H1 (cell line): ENCODE results near the gene TSPAN15. TPM values are rescaled to one million over a fixed set of nuclear protein-coding genes. Genes with fewer than 3 reads are reported as not detected.

Experiments
- JUN ChIP-seq: IDR thresholded peaks from 2 replicates; pipeline ENCODE4 v1.6.1; 2011; ENCODE audit warnings: low read depth, mild to moderate bottlenecking, improper control_type of control experiment, low read length
- polyA plus RNA-seq, 7 experiments: library from polyadenylated mRNA; depleted of rRNA in 3 of 7; stranded (reverse) in 5 of 7; unstranded in 2 of 7; fragments of >200 nt in 5 of 7; fragments of 200-250 nt in 2 of 7; gene quantifications; 1 replicate in 5 of 7; 2 replicates in 1 of 7; 4 replicates in 1 of 7; pipeline versions ENCODE4 v1.2.1 to v1.2.3, GENCODE V29; 2011 to 2013; ENCODE audit warnings: missing spikeins in 2 of 7, mixed read lengths in 2 of 7
- total RNA-seq: library from RNA; stranded (reverse); fragmentation: NEBNext Ultra II Directional; extraction: Animal tissue kit (Norgen Biotek cat#: 25700); gene quantifications from 2 replicates; pipeline ENCODE4 v1.2.1, GENCODE V29; 2021
- TF ChIP-seq, protein P1 (sequence below): IDR thresholded peaks from 2 replicates; pipeline ENCODE4 v1.6.1; 2012; ENCODE audit warnings: inconsistent platforms

The TSPAN15 gene
- total and polyA plus RNA-seq, 2 of the 8 experiments (the other 6 are each of a cell fraction or from before 2014, with no cell fraction given): 9.7 to 20.0 TPM

DNA sequence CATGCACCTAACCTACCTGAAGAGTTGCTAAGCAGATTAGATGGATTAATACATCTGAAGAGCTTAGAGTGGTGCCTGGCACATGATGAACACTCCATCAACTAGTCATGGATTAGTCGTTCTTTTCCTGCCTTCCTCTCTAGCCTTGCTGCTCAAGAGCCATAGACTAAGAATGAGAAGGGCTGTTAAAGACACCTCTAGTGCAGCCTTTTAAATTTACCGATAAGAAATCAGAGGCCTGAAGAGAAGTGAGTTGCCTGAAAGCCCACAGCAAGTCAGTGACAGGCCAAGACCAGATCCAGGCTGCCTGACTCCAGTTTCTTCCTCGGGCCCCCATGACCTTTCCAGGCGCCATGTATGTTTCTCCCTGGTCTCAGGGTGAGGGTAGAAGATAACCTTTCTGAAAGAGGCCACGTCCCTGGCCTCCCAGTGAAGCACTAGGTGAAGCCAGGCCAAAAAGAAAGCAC is 6.5 kb downstream of the TSPAN15 start (continued):
- no peak for TF ChIP-seq JUN
- TF ChIP-seq, protein P1, sequence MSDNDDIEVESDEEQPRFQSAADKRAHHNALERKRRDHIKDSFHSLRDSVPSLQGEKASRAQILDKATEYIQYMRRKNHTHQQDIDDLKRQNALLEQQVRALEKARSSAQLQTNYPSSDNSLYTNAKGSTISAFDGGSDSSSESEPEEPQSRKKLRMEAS: no peak
